ENCODE results near the gene FAM20C.

DNA sequence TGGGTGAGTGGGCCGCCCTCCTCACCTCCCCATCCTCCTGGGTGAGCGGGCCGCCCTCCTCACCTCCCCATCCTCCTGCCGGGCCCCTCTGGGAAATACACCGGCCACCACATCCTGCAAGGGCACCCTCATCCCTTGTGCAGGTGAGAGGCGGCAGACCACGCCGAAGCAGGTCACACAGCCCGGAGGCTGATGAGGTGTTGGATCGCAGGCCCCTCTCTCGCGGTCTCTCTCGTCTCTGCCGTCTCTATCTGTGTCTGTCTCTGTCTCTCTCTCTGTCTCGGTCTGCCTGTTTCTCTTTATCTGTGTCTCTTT is 66.8 kb downstream of the FAM20C start:
- TF ChIP-seq, protein P1, sequence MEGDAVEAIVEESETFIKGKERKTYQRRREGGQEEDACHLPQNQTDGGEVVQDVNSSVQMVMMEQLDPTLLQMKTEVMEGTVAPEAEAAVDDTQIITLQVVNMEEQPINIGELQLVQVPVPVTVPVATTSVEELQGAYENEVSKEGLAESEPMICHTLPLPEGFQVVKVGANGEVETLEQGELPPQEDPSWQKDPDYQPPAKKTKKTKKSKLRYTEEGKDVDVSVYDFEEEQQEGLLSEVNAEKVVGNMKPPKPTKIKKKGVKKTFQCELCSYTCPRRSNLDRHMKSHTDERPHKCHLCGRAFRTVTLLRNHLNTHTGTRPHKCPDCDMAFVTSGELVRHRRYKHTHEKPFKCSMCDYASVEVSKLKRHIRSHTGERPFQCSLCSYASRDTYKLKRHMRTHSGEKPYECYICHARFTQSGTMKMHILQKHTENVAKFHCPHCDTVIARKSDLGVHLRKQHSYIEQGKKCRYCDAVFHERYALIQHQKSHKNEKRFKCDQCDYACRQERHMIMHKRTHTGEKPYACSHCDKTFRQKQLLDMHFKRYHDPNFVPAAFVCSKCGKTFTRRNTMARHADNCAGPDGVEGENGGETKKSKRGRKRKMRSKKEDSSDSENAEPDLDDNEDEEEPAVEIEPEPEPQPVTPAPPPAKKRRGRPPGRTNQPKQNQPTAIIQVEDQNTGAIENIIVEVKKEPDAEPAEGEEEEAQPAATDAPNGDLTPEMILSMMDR (IDR thresholded peaks at IDR 0.05): no peak
- no peak for TF ChIP-seq POLR2A (IDR thresholded peaks at IDR 0.05)
